ENCODE measurements around the gene IRF1. TPM values are rescaled to one million over a fixed set of nuclear protein-coding genes. Genes with fewer than 3 reads are reported as not detected.

IRF1 gene
- total RNA-seq, 1 experiment from 2014 or later = 4.5 TPM

Other genes with a start within 250 kb of the IRF1 start
- 4.7 and 11.2 TPM in 2 replicates for gene PDLIM4, start 233.1 kb downstream of the IRF1 start, total RNA-seq (2014; rRNA removed; shearing (Covaris generic))
- 0.17 and 0.81 TPM in 2 replicates for gene SLC22A4, start 196.4 kb downstream of the IRF1 start, total RNA-seq (2014; rRNA removed; shearing (Covaris generic))
- gene SLC22A5, start 121.1 kb downstream of the IRF1 start, total RNA-seq (2014; rRNA removed; shearing (Covaris generic)) = 0.76 and 1.6 TPM in 2 replicates
- gene IL5, start 52.7 kb upstream of the IRF1 start, total RNA-seq (2014; rRNA removed; shearing (Covaris generic)) = not detected in 2 replicates
- 11.4 and 19.5 TPM in 2 replicates for gene RAD50, start 66.2 kb upstream of the IRF1 start, total RNA-seq (2014; rRNA removed; shearing (Covaris generic))
- gene IL13, start 167.4 kb upstream of the IRF1 start, total RNA-seq (2014; rRNA removed; shearing (Covaris generic)) = not detected in 2 replicates
- not detected in 2 replicates for gene IL4, start 183.2 kb upstream of the IRF1 start, total RNA-seq (2014; rRNA removed; shearing (Covaris generic))
- 2.7 and 3.2 TPM in 2 replicates for gene KIF3A, start 246.8 kb upstream of the IRF1 start, total RNA-seq (2014; rRNA removed; shearing (Covaris generic))